WTC11 (cell line): Measurements from ENCODE around the gene IQSEC1. TPM values are rescaled to one million over a fixed set of nuclear protein-coding genes. Genes with fewer than 3 reads are reported as not detected.

ENCODE experiments used
- ATAC-seq: fragments of 200-7000 bp; cut with Tn5 transposase; 2 replicates; pipeline ENCODE4 v1.10.0; 2021; ENCODE audit warnings: mild to moderate bottlenecking, moderate library complexity
- CTCF ChIA-PET: fragments of 300-600 bp; sonication (Branson Sonifier 250); formaldehyde crosslinking; loops from one replicate; lab custom pipeline; 2021; ENCODE audit warnings: antibody characterized with exemption; lab: Charles Lee
- POLR2A ChIA-PET: fragments of 350-600 bp; sonication (Branson Sonifier 250); formaldehyde crosslinking; loops from one replicate; lab custom pipeline; 2021; ENCODE audit warnings: antibody characterized with exemption; lab: Charles Lee
- DNase-seq: peaks from one replicate; pipeline ENCODE4 v3.0.0; 2021; ENCODE audit warnings: low spot score
- H3K27ac Mint-ChIP-seq: 2 replicates; pipeline ENCODE4 v1.8.0; 2021; ENCODE audit warnings: mixed read lengths
- H3K27me3 Mint-ChIP-seq: 2 replicates; pipeline ENCODE4 v1.8.0; 2021; ENCODE audit warnings: low read depth, mild to moderate bottlenecking, moderate library complexity, mixed read lengths
- H3K36me3 Mint-ChIP-seq: 2 replicates; pipeline ENCODE4 v1.8.0; 2021; ENCODE audit warnings: mixed read lengths
- H3K4me1 Mint-ChIP-seq: 2 replicates; pipeline ENCODE4 v1.8.0; 2022; ENCODE audit warnings: mixed read lengths
- H3K4me3 Mint-ChIP-seq: 2 replicates; pipeline ENCODE4 v1.8.0; 2021; ENCODE audit warnings: mild to moderate bottlenecking, moderate library complexity, mixed read lengths
- H3K9me3 Mint-ChIP-seq: 2 replicates; pipeline ENCODE4 v1.8.0; 2021; ENCODE audit warnings: mixed read lengths
- FOXJ3 ChIP-seq: sonication (generic); formaldehyde crosslinking; IDR thresholded peaks from 2 replicates; pipeline ENCODE4 v1.9.0; 2021; ENCODE audit warnings: missing genetic modification reagents, mild to moderate bottlenecking, borderline replicate concordance
- FOXP1 ChIP-seq: sonication (generic); formaldehyde crosslinking; IDR thresholded peaks from 2 replicates; pipeline ENCODE4 v1.8.0; 2022; ENCODE audit warnings: missing genetic modification reagents, mild to moderate bottlenecking, moderate library complexity, borderline replicate concordance
- GTF2I ChIP-seq: fragments of 250-450 bp; sonication (Bioruptor Pico); conservative IDR thresholded peaks from 2 replicates; pipeline ENCODE4 v1.4.0; 2021; ENCODE audit warnings: mild to moderate bottlenecking
- KAT7 ChIP-seq: sonication (generic); formaldehyde crosslinking; IDR thresholded peaks from 2 replicates; pipeline ENCODE4 v1.8.1; 2023; ENCODE audit warnings: missing genetic modification reagents, mild to moderate bottlenecking, borderline replicate concordance
- RELA ChIP-seq: sonication (generic); formaldehyde crosslinking; IDR thresholded peaks from 2 replicates; pipeline ENCODE4 v1.8.1; 2022; ENCODE audit warnings: missing genetic modification reagents, mild to moderate bottlenecking, borderline replicate concordance
- TEAD1 ChIP-seq: sonication (generic); formaldehyde crosslinking; IDR thresholded peaks from 2 replicates; pipeline ENCODE4 v1.8.0; 2022; ENCODE audit warnings: mild to moderate bottlenecking, missing genetic modification reagents
- ZNF121 ChIP-seq: sonication (generic); formaldehyde crosslinking; IDR thresholded peaks from 2 replicates; pipeline ENCODE4 v1.8.0; 2023; ENCODE audit warnings: missing genetic modification reagents
- ZNF396 ChIP-seq: fragments of 250-450 bp; sonication (Bioruptor Pico); IDR thresholded peaks from 2 replicates; pipeline ENCODE4 v1.8.0; 2021; ENCODE audit warnings: mild to moderate bottlenecking, moderate library complexity, borderline replicate concordance
- total RNA-seq: library from RNA; stranded (reverse); gene quantifications from 3 replicates; pipeline ENCODE4 v1.2.3, GENCODE V29; 2021
- TF ChIP-seq, protein P1 (sequence below): sonication (generic); formaldehyde crosslinking; IDR thresholded peaks from 2 replicates; pipeline ENCODE4 v1.8.0; 2023; ENCODE audit warnings: missing genetic modification reagents
- TF ChIP-seq, protein P2 (sequence below): sonication (generic); formaldehyde crosslinking; IDR thresholded peaks from 2 replicates; pipeline ENCODE4 v1.8.0; 2022; ENCODE audit warnings: missing genetic modification reagents
- TF ChIP-seq, protein P3 (sequence below): fragments of 250-450 bp; sonication (Bioruptor Pico); IDR thresholded peaks from 2 replicates; pipeline ENCODE4 v1.8.0; 2021; ENCODE audit warnings: mild to moderate bottlenecking
- TF ChIP-seq, protein P4 (sequence below): fragments of 250-450 bp; sonication (Bioruptor Pico); IDR thresholded peaks from 2 replicates; pipeline ENCODE4 v1.9.0; 2021; ENCODE audit warnings: mild to moderate bottlenecking, borderline replicate concordance
- TF ChIP-seq, protein P5 (sequence below): sonication (generic); formaldehyde crosslinking; IDR thresholded peaks from 2 replicates; pipeline ENCODE4 v1.8.1; 2023; ENCODE audit warnings: mild to moderate bottlenecking, missing genetic modification reagents, moderate library complexity
- TF ChIP-seq, protein P6 (sequence below): fragments of 250-450 bp; sonication (Bioruptor Pico); IDR thresholded peaks from 2 replicates; pipeline ENCODE4 v1.9.0; 2021; ENCODE audit warnings: mild to moderate bottlenecking

Gene IQSEC1
- total RNA-seq, 1 experiment from 2014 or later: 35.0 TPM

DNA sequence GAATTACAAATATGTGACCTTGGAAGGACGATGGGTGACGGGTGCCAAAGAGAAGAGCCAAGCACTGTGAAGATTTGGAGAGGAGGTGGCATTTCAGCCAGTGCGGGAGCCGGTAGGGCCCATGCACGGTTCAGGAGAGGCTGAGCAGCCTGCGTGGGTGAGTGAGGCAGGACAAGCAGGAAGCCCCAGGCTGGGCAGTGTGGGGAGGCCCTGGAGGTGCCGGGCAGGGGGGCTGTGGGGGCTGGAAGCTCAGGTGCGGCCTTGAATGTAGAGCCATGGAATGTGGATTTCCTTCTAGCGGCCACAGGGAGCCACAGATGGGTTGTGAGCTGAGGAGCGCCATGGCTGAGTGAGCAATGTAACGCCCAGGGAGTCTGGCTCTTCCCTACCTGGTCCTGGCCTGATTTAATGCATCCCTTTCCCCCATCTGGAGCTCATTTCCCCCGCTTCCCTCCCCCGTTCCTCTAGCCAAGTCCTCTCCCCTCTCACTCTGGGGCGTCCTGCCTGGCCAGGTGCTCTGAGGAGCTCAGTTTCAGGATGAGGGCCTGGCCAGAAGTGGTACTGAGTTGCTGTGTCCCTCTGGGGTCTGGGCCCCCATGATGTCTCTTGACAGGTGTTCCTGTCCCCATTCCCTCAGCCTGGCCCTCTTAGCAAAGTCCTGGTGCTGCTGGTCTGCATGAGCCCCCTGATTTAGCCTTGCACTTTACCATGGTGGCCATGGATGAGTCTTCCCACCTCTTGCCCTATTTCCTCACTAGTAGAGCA is 41.8 kb upstream of the IQSEC1 start:
- peak; percentile 36 for ATAC-seq
- Mint-ChIP-seq H3K4me1 (peaks cover 21% of the 10 kb centered on the region), H3K4me3 (no peak overlapping the region), H3K27ac (peak overlapping the region; percentile 68; the same call in 1 of the 2 replicates)
- POLR2A ChIA-PET: no interaction called here
- TF ChIP-seq, protein P1, sequence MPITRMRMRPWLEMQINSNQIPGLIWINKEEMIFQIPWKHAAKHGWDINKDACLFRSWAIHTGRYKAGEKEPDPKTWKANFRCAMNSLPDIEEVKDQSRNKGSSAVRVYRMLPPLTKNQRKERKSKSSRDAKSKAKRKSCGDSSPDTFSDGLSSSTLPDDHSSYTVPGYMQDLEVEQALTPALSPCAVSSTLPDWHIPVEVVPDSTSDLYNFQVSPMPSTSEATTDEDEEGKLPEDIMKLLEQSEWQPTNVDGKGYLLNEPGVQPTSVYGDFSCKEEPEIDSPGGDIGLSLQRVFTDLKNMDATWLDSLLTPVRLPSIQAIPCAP (CRISPR knock-in tag): no peak
- TF ChIP-seq ZNF121 (CRISPR knock-in tag) (0 out of 2 replicates have a peak, but pooled peaks have one; percentile 17), FOXP1 (CRISPR knock-in tag) (0 out of 2 replicates have a peak, but pooled peaks have one; percentile 31), TEAD1 (CRISPR knock-in tag) (no peak)
- TF ChIP-seq, all 79 proteins: peak for 2
- H3K27me3 Mint-ChIP-seq: no peaks in the 10 kb centered on the region
- no peaks in the 10 kb centered on the region for H3K36me3 Mint-ChIP-seq
- no peaks in the 10 kb centered on the region for H3K9me3 Mint-ChIP-seq
- no peak for DNase-seq
- CTCF ChIA-PET: interaction anchor here (0.6 to 1.2 kb wide), 2 partner anchors 9 to 23 kb away, joined by 3 to 5 read pairs; no protein-coding TSS in a partner anchor

DNA sequence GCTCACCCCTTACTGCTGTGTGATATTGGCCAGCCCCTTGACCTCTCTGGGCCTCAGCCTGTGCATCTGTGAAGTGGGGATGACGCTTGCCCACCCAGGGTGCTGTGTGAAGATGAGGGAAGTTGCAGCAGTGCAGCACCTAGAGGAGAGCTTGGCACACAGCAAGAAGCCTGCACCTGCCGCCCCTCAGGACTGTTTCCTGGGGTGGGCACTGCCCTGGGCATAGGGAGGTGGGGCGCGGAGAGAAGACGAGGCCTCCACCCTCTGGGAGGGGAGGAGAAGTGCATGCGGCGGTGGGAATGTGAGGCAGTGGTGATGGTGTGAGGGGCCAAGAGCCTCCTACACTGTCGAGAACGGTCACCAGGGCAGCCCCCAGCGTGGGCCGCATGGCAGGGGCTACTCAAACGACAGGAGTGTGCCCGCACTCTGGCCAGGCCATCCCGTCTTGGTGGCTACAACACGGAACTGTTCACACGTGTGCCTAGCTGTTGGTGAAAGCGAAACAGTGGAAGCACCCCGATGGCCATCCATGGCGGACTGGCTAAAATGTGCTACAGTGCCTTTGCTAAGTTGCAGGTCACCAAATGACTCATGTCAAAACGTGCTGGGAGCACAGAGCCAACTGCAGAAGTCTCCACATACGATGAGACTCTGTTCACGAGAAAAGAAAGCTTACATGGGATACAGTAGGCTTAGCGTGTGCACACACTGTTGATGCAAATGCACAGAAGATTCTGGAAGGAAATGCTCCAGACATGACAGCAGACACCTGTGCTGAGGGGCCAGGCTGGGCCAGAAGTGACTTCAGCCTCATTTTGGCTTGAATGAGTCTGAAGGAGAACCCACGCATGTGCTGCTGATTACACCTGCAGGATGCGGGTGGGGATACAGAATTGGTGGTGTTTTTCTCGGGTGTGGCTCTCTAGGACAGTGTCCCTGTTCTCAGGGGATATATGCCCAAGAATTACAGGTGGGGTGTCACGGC is 40.4 kb upstream of the IQSEC1 start:
- Mint-ChIP-seq H3K36me3 (no peaks in the 10 kb centered on the region), H3K4me3 (no peak overlapping the region), H3K27ac (no peak overlapping the region), H3K9me3 (no peaks in the 10 kb centered on the region), H3K4me1 (peaks cover 21% of the 10 kb centered on the region)
- DNase-seq (no peak), ATAC-seq (no peak)
- ChIA-PET CTCF (interaction anchor here (1.2 kb wide), 1 partner anchor 22 kb away, joined by 4 read pairs; no protein-coding TSS in a partner anchor), POLR2A (interaction anchor here (0.5 kb wide), 1 partner anchor 15 kb away, joined by 5 read pairs; no protein-coding TSS in a partner anchor)
- TF ChIP-seq, protein P2, sequence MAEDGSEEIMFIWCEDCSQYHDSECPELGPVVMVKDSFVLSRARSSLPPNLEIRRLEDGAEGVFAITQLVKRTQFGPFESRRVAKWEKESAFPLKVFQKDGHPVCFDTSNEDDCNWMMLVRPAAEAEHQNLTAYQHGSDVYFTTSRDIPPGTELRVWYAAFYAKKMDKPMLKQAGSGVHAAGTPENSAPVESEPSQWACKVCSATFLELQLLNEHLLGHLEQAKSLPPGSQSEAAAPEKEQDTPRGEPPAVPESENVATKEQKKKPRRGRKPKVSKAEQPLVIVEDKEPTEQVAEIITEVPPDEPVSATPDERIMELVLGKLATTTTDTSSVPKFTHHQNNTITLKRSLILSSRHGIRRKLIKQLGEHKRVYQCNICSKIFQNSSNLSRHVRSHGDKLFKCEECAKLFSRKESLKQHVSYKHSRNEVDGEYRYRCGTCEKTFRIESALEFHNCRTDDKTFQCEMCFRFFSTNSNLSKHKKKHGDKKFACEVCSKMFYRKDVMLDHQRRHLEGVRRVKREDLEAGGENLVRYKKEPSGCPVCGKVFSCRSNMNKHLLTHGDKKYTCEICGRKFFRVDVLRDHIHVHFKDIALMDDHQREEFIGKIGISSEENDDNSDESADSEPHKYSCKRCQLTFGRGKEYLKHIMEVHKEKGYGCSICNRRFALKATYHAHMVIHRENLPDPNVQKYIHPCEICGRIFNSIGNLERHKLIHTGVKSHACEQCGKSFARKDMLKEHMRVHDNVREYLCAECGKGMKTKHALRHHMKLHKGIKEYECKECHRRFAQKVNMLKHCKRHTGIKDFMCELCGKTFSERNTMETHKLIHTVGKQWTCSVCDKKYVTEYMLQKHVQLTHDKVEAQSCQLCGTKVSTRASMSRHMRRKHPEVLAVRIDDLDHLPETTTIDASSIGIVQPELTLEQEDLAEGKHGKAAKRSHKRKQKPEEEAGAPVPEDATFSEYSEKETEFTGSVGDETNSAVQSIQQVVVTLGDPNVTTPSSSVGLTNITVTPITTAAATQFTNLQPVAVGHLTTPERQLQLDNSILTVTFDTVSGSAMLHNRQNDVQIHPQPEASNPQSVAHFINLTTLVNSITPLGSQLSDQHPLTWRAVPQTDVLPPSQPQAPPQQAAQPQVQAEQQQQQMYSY: 0 out of 2 replicates have a peak, but pooled peaks have one; percentile 7
- TF ChIP-seq GTF2I: 0 out of 2 replicates have a peak, but pooled peaks have one; percentile 62
- TF ChIP-seq RELA (CRISPR knock-in tag): no peak
- TF ChIP-seq, all 79 proteins: peak for 2
- no peaks in the 10 kb centered on the region for H3K27me3 Mint-ChIP-seq

DNA sequence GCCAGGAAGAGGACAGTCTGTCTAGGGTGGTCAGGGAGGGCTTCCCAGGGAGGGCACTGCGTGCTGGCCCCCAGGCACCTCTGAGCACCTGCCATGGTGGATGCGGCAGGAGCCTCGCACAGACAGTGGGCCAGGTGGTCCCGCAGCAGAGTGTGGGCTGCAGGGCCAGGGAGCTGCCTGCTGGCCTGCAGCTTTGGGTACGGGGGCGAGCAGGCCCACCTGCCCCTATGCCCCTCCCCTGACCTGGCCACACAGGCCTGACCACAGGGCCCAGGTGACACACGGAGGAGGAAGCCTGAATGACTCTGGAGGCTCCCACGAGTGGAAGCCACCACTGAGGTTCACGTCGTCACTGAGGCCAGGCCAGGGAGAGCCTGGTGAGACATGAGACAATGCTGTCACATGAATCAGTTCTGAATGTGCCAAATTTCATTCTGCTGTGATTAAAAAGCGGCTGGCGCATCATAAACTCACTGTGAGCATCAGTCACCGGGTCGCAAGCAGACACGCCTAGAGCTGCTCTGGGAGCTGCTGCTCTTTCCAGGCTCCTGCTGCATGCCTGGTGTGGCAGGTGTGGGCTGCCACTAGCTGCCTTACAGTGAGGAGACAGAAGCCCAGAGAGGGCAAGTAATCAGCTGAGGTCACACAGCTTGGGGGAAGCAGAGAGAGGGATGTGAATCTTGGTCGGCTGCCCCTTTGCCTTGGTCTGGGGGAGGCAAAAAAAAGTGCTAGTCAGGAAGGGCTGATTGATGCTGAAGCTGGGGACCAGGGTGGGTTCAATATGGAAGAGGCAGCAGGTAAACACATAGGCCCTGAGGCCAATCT is 39.5 kb upstream of the IQSEC1 start:
- DNase-seq (no peak), ATAC-seq (no peak)
- Mint-ChIP-seq H3K4me3 (no peak overlapping the region), H3K4me1 (peaks cover 21% of the 10 kb centered on the region), H3K36me3 (no peaks in the 10 kb centered on the region), H3K9me3 (no peaks in the 10 kb centered on the region), H3K27ac (no peak overlapping the region), H3K27me3 (no peaks in the 10 kb centered on the region)
- ChIA-PET CTCF (interaction anchor here (0.6 to 1.2 kb wide), 3 partner anchors 9 to 86 kb away, joined by 3 to 4 read pairs (median 3); no protein-coding TSS in a partner anchor), POLR2A (interaction anchor here (0.5 kb wide), 1 partner anchor 16 kb away, joined by 5 read pairs; no protein-coding TSS in a partner anchor)
- TF ChIP-seq KAT7 (CRISPR knock-in tag) (no peak), ZNF396 (CRISPR knock-in tag) (no peak), FOXJ3 (CRISPR knock-in tag) (no peak)
- TF ChIP-seq, protein P3, sequence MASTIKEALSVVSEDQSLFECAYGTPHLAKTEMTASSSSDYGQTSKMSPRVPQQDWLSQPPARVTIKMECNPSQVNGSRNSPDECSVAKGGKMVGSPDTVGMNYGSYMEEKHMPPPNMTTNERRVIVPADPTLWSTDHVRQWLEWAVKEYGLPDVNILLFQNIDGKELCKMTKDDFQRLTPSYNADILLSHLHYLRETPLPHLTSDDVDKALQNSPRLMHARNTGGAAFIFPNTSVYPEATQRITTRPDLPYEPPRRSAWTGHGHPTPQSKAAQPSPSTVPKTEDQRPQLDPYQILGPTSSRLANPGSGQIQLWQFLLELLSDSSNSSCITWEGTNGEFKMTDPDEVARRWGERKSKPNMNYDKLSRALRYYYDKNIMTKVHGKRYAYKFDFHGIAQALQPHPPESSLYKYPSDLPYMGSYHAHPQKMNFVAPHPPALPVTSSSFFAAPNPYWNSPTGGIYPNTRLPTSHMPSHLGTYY (CRISPR knock-in tag): no peak
- TF ChIP-seq, protein P4, sequence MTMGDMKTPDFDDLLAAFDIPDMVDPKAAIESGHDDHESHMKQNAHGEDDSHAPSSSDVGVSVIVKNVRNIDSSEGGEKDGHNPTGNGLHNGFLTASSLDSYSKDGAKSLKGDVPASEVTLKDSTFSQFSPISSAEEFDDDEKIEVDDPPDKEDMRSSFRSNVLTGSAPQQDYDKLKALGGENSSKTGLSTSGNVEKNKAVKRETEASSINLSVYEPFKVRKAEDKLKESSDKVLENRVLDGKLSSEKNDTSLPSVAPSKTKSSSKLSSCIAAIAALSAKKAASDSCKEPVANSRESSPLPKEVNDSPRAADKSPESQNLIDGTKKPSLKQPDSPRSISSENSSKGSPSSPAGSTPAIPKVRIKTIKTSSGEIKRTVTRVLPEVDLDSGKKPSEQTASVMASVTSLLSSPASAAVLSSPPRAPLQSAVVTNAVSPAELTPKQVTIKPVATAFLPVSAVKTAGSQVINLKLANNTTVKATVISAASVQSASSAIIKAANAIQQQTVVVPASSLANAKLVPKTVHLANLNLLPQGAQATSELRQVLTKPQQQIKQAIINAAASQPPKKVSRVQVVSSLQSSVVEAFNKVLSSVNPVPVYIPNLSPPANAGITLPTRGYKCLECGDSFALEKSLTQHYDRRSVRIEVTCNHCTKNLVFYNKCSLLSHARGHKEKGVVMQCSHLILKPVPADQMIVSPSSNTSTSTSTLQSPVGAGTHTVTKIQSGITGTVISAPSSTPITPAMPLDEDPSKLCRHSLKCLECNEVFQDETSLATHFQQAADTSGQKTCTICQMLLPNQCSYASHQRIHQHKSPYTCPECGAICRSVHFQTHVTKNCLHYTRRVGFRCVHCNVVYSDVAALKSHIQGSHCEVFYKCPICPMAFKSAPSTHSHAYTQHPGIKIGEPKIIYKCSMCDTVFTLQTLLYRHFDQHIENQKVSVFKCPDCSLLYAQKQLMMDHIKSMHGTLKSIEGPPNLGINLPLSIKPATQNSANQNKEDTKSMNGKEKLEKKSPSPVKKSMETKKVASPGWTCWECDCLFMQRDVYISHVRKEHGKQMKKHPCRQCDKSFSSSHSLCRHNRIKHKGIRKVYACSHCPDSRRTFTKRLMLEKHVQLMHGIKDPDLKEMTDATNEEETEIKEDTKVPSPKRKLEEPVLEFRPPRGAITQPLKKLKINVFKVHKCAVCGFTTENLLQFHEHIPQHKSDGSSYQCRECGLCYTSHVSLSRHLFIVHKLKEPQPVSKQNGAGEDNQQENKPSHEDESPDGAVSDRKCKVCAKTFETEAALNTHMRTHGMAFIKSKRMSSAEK: no peak
- TF ChIP-seq, protein P5, sequence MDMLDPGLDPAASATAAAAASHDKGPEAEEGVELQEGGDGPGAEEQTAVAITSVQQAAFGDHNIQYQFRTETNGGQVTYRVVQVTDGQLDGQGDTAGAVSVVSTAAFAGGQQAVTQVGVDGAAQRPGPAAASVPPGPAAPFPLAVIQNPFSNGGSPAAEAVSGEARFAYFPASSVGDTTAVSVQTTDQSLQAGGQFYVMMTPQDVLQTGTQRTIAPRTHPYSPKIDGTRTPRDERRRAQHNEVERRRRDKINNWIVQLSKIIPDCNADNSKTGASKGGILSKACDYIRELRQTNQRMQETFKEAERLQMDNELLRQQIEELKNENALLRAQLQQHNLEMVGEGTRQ (CRISPR knock-in tag): no peak
- TF ChIP-seq, protein P6, sequence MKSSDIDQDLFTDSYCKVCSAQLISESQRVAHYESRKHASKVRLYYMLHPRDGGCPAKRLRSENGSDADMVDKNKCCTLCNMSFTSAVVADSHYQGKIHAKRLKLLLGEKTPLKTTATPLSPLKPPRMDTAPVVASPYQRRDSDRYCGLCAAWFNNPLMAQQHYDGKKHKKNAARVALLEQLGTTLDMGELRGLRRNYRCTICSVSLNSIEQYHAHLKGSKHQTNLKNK (CRISPR knock-in tag): no peak
